Activated T-helper 1 cell treated with anti-CD3 and anti-CD28 coated beads, Interleukin-12 subunit alpha, Interleukin-12 subunit beta, Interleukin-2, Interleukin-4 antibody, amounts not matched to agents 30 ng/mL and 10 ng/mL and 1 ng/mL, durations not matched to agents 14 hours and 24 hours and 36 hours (primary cell): Measurements from ENCODE around the gene PPP1R1B. TPM values are rescaled to one million over a fixed set of nuclear protein-coding genes. Genes with fewer than 3 reads are reported as not detected.

ENCODE experiments used
- DNase-seq: peaks from one replicate; pipeline ENCODE4 v3.0.0; 2021; ENCODE audit warnings: low spot score
- H3K27ac Mint-ChIP-seq: one replicate; pipeline ENCODE4 v1.8.0; 2021; ENCODE audit warnings: mild to moderate bottlenecking, mixed read lengths
- H3K27me3 Mint-ChIP-seq: one replicate; pipeline ENCODE4 v1.8.0; 2022; ENCODE audit warnings: mild to moderate bottlenecking, moderate library complexity, mixed read lengths; ENCODE audit not compliant: insufficient read depth
- H3K36me3 Mint-ChIP-seq: one replicate; pipeline ENCODE4 v1.8.0; 2021; ENCODE audit warnings: low read depth, mixed read lengths
- H3K4me1 Mint-ChIP-seq: one replicate; pipeline ENCODE4 v1.8.0; 2021; ENCODE audit warnings: low read depth, mixed read lengths
- H3K4me3 Mint-ChIP-seq: one replicate; pipeline ENCODE4 v1.8.0; 2021; ENCODE audit warnings: mild to moderate bottlenecking, moderate library complexity, mixed read lengths
- H3K9me3 Mint-ChIP-seq: one replicate; pipeline ENCODE4 v1.8.0; 2021; ENCODE audit warnings: mixed read lengths
- intact Hi-C: fragments of 100-400 bp; cut with micrococcal nuclease; formaldehyde crosslinking; loops from one replicate; pipeline ENCODE4 v1.15.1; 2024
- total RNA-seq: library from RNA; stranded (reverse); gene quantifications from 2 replicates; pipeline ENCODE4 v1.2.3, GENCODE V29; 2022

The PPP1R1B gene
- total RNA-seq, 1 donor from 2014 or later, result not detected

DNA sequence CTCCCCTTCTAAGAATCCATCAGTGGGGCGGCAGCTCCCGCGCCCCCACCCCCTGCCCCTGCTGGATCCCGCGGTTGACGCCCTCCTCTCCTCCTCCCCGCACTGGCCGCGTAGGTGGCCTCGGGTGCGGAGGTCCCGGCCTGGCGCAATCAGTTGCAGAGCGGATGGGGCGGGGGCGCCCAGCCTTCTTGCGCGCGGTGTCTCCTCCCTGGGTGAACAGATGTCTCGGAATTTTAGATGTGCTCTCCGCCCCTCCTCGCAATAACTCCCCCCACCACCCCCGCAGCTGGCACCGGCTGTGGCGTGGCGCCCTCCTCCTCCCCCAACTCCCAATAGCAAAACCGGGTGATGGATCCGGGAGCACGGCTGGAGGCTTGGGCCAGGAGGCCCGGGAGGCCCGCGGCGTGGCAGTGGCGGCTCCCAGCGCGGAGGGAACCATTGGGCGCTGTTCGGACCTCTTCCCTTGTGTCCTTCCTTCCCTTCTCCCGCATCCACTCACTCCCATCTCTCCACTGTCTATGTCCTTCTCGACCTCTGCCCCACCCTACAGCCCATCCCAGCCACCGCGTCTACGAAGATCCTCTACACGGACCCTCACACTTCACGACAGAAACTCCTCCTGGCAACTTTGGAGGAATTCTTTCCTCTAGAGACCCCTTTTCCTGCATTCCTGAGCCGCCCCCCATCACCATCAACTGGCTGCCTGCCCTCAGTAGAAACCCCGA is 30.0 kb upstream of the PPP1R1B start:
- Mint-ChIP-seq H3K27ac (no peak overlapping the region), H3K4me3 (no peak overlapping the region), H3K27me3 (peaks cover 77% of the 10 kb centered on the region), H3K4me1 (peaks cover 4% of the 10 kb centered on the region), H3K36me3 (peaks cover 4% of the 10 kb centered on the region), H3K9me3 (no peaks in the 10 kb centered on the region)
- intact Hi-C loops, result no loop called here
- DNase-seq, result no peak

DNA sequence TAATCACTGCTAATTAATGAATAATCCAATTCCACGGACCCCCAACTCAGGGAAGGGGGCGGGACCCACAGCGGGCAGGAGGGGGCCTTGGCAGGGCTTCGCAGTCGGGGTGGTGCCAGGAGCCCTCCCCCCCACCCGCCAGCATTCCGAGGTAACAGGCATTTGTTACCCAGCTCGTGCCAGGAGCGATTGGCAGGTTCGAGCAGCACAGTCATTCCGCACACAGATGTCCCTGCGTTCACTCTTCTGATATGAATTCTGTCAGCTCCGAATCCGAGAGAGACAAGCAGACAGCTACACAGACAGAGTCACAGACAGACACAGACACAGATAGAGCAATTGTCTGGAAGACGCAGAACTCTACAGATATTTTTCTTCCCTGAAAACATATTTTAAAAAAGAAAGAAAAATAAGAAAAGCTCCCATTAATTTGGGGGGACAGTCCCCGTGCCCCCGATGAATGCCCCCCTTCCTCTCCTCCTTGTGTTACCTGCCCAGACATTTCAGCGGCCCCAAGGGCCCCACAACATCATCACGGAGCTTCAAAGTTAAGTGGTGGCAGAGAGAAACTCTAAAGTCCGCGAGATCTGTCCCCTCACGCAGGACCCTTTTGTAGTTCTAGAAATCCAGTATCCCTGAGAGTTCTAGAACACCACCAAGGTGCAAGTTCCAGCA is 29.2 kb upstream of the PPP1R1B start:
- DNase-seq, result no peak
- Mint-ChIP-seq H3K9me3 (no peaks in the 10 kb centered on the region), H3K36me3 (peaks cover 4% of the 10 kb centered on the region), H3K4me3 (no peak overlapping the region), H3K4me1 (peaks cover 4% of the 10 kb centered on the region), H3K27ac (no peak overlapping the region), H3K27me3 (peaks cover 81% of the 10 kb centered on the region)
- intact Hi-C loops, result no loop called here

DNA sequence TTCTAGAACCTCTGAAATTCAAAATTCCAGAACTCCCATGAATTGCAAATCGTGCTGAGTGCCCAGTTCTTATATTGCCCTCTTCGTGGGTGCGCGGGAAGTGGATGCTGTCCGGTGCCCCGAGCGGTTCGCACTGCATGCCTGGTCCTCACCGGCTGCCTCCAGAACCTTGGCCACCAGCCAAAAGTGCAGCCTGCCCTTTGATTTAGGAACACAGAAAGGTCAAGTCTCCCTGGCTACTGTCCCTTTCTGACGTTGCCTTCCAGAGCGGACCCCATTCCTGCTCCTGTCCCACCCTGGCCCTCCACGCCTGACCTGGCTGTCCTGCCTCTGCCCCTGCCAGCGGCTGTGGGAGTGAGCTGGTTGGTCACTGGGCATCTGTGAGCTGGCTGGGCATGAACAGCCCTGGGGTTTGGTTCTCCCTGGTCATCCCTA is 28.7 kb upstream of the PPP1R1B start:
- no peak for DNase-seq
- no peaks in the 10 kb centered on the region for H3K9me3 Mint-ChIP-seq
- H3K36me3 Mint-ChIP-seq, result peaks cover 3% of the 10 kb centered on the region
- H3K27me3 Mint-ChIP-seq, result peaks cover 83% of the 10 kb centered on the region
- intact Hi-C loops, result no loop called here
- no peak overlapping the region for H3K27ac Mint-ChIP-seq
- H3K4me3 Mint-ChIP-seq, result no peak overlapping the region
- H3K4me1 Mint-ChIP-seq, result peaks cover 5% of the 10 kb centered on the region

DNA sequence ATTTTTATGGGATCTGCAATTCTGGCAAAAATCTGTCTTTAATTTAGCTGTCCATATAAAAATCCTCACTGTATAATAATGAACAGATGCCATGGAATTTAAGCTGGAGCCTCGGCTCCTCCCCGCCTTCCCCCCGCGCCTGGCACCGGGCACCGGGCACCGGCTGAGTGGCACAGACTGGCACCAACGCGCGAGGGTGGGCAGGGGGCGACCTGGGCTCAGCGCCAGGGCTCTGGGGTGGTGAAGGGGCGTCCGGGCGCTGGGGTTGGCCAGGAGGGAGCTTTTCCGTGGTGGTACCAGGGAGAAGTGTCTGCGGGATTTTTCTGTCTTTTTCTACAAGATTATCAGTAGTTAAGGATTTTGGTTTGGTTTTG is 28.1 kb upstream of the PPP1R1B start:
- H3K4me1 Mint-ChIP-seq, result peaks cover 11% of the 10 kb centered on the region
- H3K27ac Mint-ChIP-seq, result no peak overlapping the region
- no peaks in the 10 kb centered on the region for H3K9me3 Mint-ChIP-seq
- no peak for DNase-seq
- no peak overlapping the region for H3K4me3 Mint-ChIP-seq
- H3K27me3 Mint-ChIP-seq, result peaks cover 85% of the 10 kb centered on the region
- H3K36me3 Mint-ChIP-seq, result peaks cover 2% of the 10 kb centered on the region
- intact Hi-C loops, result no loop called here

DNA sequence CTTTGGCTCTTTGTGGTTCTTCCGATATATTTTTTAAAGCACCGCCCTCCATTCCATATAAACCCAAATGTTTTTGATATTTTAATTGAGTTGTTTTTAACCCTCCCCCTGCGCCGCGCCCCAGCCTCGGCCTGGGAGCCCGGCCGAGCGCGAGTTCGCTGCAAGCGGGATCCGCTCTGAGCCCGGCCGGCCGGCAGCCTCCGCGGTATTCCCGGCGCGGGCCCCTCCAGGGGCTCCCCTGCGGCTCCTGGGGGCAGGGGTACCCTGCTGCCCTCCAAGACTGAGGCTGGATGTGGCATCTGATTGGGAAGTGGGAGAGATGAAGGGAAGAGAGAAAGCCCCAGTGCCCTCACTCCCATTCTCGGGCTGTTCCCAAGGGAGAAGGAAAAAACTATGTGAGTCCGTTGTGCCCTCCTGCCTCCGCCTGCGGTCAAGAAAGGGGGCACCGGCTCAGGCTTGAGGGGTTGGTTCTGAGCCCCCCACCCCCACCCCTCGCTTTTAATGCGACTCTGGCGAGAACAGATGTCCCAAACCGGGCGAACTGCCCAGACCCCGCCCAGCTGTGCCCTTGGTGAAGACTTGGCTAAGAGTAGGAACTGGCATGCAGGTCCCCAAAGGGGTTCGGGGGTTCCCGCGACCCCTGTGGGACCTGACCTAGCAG is 27.6 kb upstream of the PPP1R1B start:
- no peak overlapping the region for H3K27ac Mint-ChIP-seq
- peaks cover 2% of the 10 kb centered on the region for H3K36me3 Mint-ChIP-seq
- H3K4me1 Mint-ChIP-seq, result peaks cover 12% of the 10 kb centered on the region
- no peak for DNase-seq
- peaks cover 84% of the 10 kb centered on the region for H3K27me3 Mint-ChIP-seq
- H3K4me3 Mint-ChIP-seq, result no peak overlapping the region
- no peaks in the 10 kb centered on the region for H3K9me3 Mint-ChIP-seq
- intact Hi-C loops, result no loop called here

DNA sequence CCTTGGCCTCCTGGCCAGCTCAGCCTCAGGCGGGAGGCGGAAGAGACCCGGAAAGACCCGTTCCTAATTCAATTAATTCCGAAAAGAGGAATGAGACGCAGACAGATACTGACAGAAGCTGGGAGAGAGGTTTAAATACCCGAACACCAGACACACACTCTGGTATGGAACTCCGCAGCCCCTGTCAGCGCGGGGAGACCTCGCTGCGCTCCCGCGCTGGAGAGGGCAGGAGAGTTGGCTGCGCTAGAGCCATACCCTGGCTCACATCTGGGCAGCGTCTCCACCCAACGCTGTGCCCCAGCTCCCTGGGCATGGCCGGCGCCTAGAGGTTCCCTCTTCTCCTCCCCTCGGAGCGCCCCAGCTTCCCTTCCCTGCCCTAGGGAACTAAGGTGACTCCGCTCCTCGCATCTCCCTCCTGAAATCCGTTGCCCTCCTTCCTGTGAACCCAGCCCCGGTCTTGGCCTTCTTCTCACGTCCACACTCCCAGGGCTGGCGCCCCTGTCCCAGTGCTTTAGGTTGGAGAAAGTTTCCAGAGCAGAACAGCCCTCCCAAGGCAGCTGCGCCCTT is 27.0 kb upstream of the PPP1R1B start:
- Mint-ChIP-seq H3K4me1 (peaks cover 12% of the 10 kb centered on the region), H3K9me3 (no peaks in the 10 kb centered on the region), H3K36me3 (peaks cover 2% of the 10 kb centered on the region), H3K27me3 (peaks cover 81% of the 10 kb centered on the region), H3K4me3 (no peak overlapping the region), H3K27ac (peak overlapping the region; percentile 55)
- intact Hi-C loops, result no loop called here
- no peak for DNase-seq

DNA sequence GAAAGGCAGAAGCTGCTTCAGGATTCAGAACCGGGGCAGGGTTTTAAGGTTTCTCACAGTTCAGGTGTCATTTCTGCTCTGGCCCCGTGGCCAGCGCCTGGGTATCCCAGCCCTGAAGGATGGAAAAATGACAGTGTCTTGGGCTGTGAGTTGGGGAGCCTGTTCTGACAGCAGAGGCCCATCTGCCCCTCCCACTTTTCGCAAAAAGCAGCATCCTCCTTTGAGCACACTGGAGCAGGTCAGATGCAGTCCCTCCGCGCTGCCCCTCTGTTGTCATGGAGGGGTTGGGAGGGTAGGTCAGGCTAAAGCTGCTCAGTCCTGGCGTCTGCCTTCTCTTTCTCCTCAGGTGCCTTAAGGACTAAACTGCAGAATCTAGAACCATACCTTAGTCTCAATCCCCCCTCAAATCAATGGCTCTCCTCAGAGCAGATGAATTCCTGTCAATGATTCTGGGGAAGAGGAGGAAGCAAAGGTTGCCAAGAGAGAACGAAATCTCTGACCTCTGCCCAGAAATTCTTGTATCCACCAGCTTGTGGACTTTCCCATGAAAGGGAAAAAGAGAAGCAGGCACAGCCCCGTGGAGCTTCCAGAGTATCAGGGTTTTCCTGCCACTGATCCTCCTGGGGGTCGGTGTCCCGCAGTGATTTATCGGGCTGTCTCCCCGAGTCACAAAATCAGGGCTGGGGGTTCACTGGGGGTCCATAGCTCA is 26.3 kb upstream of the PPP1R1B start:
- Mint-ChIP-seq H3K27me3 (peaks cover 80% of the 10 kb centered on the region), H3K36me3 (peaks cover 2% of the 10 kb centered on the region), H3K4me1 (peaks cover 12% of the 10 kb centered on the region), H3K9me3 (no peaks in the 10 kb centered on the region), H3K27ac (no peak overlapping the region), H3K4me3 (no peak overlapping the region)
- DNase-seq, result no peak
- intact Hi-C loops, result no loop called here

DNA sequence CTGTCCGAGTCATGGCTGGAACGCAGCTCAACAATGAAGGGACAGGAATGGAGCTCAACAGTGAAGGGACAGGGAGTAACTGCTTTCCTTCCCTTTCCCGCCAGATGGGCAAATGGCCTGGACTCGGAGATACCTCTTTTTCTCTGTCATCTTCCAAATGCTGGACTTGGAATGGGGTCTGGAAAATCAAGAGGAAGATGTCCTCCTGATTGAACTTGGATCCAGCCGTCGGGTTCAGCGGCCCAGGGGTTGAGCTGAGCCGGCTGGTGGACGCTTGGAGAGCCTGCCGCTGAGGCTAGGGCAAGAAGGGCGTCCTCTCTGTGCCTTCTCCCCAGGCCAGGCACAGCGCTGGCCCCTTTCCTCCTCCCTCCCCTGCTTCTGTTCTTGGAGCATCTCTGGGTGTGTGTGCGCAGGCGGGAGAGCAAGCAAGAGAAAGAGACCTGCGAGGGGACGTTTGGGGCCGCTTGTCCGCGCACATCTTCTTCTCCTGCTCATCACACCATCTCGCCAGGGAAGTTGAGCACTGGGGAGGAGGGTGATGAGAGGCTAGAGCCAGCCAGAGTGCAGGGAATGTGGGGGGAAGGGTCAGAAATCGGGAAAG is 25.7 kb upstream of the PPP1R1B start:
- Mint-ChIP-seq H3K9me3 (no peaks in the 10 kb centered on the region), H3K27ac (no peak overlapping the region), H3K27me3 (peaks cover 77% of the 10 kb centered on the region), H3K4me1 (peaks cover 12% of the 10 kb centered on the region), H3K36me3 (no peaks in the 10 kb centered on the region), H3K4me3 (no peak overlapping the region)
- intact Hi-C loops, result no loop called here
- no peak for DNase-seq

DNA sequence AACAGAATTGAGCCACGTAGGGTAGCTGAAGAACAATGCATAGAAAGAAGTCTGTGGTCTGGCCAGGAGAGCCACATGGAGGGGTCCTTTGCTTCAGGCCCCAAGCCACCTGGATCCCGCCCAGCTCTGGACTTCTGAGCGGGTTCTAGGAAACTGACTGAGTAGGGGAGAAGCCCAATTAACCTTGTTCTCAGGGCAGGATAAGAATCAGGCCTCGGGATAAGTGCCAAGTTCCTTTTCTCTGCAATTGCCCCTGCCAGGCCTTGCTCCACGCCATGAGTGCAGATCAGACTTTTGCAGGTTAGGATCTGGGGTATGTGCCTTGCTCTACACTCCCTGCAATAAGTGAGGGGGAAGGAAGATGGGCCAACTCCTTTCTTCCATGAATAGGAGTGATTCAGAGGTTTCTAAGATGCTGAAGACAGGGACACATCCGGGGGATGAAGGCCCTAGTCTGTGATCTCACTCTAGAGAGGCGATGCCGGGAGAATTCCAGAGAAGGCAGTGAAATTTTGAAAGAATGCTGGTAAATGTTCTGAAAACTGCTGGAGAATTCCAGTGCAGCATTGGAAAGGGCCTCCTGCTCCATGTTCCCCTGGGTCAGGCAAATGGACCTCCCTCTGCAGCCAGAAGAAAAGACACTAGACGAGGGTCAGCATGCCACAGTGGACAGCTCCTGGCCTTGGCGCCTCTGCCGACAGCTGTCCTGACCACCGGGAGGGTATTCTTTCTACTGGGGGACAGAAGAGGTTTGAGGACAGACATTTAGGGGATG is 24.8 kb upstream of the PPP1R1B start:
- Mint-ChIP-seq H3K4me1 (peaks cover 10% of the 10 kb centered on the region), H3K27me3 (peaks cover 73% of the 10 kb centered on the region), H3K36me3 (no peaks in the 10 kb centered on the region), H3K27ac (no peak overlapping the region), H3K4me3 (no peak overlapping the region), H3K9me3 (no peaks in the 10 kb centered on the region)
- DNase-seq, result no peak
- intact Hi-C loops, result no loop called here

DNA sequence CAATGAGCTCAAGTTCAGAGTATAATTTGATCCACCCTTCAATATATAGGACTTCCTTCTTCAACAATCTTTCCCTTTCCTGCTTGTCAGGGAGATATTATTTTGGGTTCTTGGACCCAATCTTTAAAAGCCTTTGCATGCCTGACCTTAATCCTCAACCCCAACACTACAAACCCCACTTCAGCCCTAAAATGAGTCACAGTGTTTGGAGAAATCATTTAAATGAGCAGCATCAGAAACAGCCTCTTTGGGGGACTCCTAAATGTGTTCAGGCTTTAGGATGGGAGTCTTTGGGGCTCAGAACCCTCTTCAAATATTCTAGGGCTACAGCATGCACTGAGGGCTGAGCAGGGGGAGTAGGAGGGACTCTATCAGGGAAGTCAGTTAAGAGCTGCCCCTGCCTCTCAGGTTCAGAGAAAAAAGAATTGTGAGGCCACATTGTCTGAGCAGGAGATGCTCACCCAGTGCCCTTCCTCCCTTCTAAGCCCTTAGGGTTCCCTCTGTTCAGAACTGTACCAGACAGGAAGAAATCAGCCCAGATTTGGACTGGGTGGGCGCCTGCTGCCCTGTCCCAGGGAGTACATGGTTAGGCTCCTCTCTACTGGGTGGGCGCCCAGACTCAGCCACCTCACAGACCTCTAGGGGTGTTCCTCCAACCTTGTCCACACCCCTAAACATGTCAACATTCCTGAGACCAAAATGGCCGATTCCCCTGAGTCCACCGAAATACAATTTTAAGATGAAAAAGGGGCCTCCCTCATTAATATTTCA is 24.0 kb upstream of the PPP1R1B start:
- H3K27me3 Mint-ChIP-seq, result peaks cover 73% of the 10 kb centered on the region

DNA sequence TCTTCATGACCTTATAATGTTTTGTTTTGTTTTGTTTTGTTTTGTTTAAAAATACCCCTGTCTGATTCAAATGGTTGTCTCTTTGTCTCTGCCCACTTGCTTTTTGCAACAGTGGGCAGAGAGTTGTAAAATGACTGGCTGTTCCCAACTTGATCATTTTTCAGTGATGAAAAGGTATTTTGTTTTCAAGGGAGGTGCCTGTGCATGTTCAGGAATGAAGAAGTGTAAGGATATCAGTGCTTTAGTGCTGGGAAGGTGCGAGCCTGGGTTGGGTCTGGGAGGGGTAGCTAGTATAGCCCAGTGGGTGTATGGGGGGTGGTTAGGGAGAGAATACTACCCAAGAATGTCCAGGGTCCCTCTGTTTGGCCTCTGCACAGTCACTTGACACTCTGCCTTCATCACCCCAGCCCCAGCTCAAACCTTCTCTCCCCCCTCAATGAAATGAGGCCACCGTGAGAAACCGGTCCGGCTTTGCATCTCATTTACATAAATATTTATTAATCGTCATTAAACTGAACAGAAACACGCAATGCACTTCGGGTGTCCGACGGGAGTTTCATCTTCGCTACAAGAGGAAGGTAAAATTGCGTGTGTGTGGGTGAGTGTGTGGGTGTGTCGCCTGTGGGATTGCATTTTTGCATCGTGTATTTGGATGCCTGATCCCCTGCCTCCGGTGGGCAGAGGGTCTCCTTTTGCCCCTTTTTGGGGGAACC is 23.3 kb upstream of the PPP1R1B start:
- Mint-ChIP-seq H3K27me3 (peaks cover 67% of the 10 kb centered on the region), H3K27ac (no peak overlapping the region)
- no peak for DNase-seq

More for the DNA sequence above, 24.0 kb upstream of the PPP1R1B start:
- H3K4me3 Mint-ChIP-seq, result no peak overlapping the region
- peaks cover 8% of the 10 kb centered on the region for H3K4me1 Mint-ChIP-seq
- no peak overlapping the region for H3K27ac Mint-ChIP-seq
- intact Hi-C loops, result no loop called here
- H3K36me3 Mint-ChIP-seq, result no peaks in the 10 kb centered on the region
- no peaks in the 10 kb centered on the region for H3K9me3 Mint-ChIP-seq
- DNase-seq, result no peak

More for the DNA sequence above, 23.3 kb upstream of the PPP1R1B start:
- Mint-ChIP-seq H3K4me3 (no peak overlapping the region), H3K9me3 (no peaks in the 10 kb centered on the region), H3K36me3 (no peaks in the 10 kb centered on the region), H3K4me1 (peaks cover 8% of the 10 kb centered on the region)
- intact Hi-C loops, result no loop called here
